Osteoblast (primary cell): ENCODE results near the gene EIF3I. TPM values are rescaled to one million over a fixed set of nuclear protein-coding genes. Genes with fewer than 3 reads are reported as not detected.

ENCODE experiments used
- DNase-seq: peaks from one replicate; pipeline ENCODE4 v3.0.0; 2011; ENCODE audit warnings: low spot score, mixed read lengths; ENCODE audit not compliant: insufficient read length; ENCODE audit errors: missing footprints
- H2AFZ ChIP-seq: 2 replicates; pipeline ENCODE4 v1.6.0; 2011; ENCODE audit warnings: mild to moderate bottlenecking, low read length
- H3K27ac ChIP-seq: 2 replicates; pipeline ENCODE4 v1.5.1; 2011; ENCODE audit warnings: mild to moderate bottlenecking, low read depth, low read length, moderate library complexity
- H3K27me3 ChIP-seq: 2 replicates; pipeline ENCODE4 v1.6.0; 2012; ENCODE audit warnings: mild to moderate bottlenecking, control low read depth, inconsistent platforms, low read length, moderate library complexity; ENCODE audit not compliant: insufficient read depth
- H3K36me3 ChIP-seq: 2 replicates; pipeline ENCODE4 v1.5.1; 2011; ENCODE audit warnings: mild to moderate bottlenecking, low read length, control low read depth, moderate library complexity; ENCODE audit not compliant: insufficient read depth
- H3K4me1 ChIP-seq: 2 replicates; pipeline ENCODE4 v1.5.1; 2011; ENCODE audit warnings: mild to moderate bottlenecking, low read length, control low read depth, moderate library complexity; ENCODE audit not compliant: insufficient read depth
- H3K4me2 ChIP-seq: 2 replicates; pipeline ENCODE4 v1.6.0; 2011; ENCODE audit warnings: mild to moderate bottlenecking, low read length; ENCODE audit not compliant: insufficient read depth
- H3K4me3 ChIP-seq: fragments of 200-600 bp; sonication (generic); 3 replicates; pipeline ENCODE4 v1.5.1; 2012; ENCODE audit warnings: mild to moderate bottlenecking, low read length, inconsistent platforms; ENCODE audit not compliant: insufficient read depth
- H3K79me2 ChIP-seq: 2 replicates; pipeline ENCODE4 v1.6.0; 2012; ENCODE audit warnings: mild to moderate bottlenecking, low read length, control low read depth, inconsistent platforms; ENCODE audit not compliant: insufficient read depth
- H3K9me3 ChIP-seq: 2 replicates; pipeline ENCODE4 v1.5.1; 2011; ENCODE audit warnings: low read depth, low read length, control low read depth
- H4K20me1 ChIP-seq: 2 replicates; pipeline ENCODE4 v1.6.0; 2012; ENCODE audit warnings: mild to moderate bottlenecking, low read length, control low read depth; ENCODE audit not compliant: insufficient read depth
- total RNA-seq: library from RNA; depleted of rRNA; stranded (reverse); fragments of >200 nt; gene quantifications from 2 replicates; pipeline ENCODE4 v1.2.3, GENCODE V29; 2012
- TF ChIP-seq, protein P1 (sequence below): IDR thresholded peaks from 2 replicates; pipeline ENCODE4 v1.5.1; 2011; ENCODE audit warnings: mild to moderate bottlenecking, low read depth, low read length, moderate library complexity; ENCODE audit errors: extremely low read depth

Gene EIF3I
- total RNA-seq, 1 donor: 253 TPM

DNA sequence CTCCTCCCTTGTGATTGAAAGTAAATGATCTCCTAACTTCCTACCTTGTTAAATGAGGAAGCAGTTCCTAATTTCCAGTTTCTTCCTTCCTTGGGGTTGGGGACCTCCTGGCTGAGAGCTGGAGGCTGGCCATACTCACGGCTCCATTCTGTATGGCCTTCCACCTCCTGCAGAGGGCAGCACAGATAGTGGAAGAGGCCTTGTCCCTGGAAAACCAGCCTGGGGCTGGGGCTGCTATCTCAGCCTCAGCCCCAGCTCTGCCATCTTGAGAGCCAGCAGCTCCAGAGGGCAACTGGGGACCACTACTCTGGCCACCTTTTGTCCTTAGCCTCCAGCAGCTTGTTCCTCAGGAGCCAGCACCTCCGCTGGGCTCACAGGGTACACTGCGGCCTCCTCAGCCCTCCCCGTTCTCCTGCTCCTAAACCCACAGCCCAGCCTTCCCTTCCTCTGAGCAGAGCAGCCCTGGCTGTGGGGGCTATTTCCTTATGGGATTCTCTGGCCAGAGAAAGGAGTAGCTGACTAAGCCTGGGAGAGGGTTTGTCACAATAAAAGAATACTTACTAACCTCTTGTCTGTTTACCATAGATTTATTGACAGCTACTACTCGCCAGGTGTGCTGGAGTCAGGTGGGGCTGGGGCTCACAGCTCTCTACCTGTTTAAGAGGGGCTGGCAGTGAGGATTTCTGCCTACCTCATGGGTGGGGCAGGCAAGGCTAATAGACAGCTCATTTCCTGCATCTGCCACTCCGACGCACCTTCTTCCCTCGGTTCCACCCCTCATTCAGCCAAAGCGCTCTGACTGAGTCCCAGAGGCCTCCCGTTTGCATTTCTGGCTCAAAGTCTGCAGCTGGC lies 6.4 kb upstream of the EIF3I start:
- Histone ChIP-seq H4K20me1 (peaks cover 2% of the 10 kb centered on the region), H3K27ac (no peak overlapping the region), H3K79me2 (peaks cover 13% of the 10 kb centered on the region), H3K36me3 (peaks cover 45% of the 10 kb centered on the region), H3K9me3 (no peaks in the 10 kb centered on the region), H3K27me3 (no peaks in the 10 kb centered on the region), H3K4me1 (peaks cover 6% of the 10 kb centered on the region), H2AFZ (no peak overlapping the region), H3K4me2 (no peak overlapping the region), H3K4me3 (no peak overlapping the region)
- DNase-seq: peak; percentile 92
- TF ChIP-seq, protein P1, sequence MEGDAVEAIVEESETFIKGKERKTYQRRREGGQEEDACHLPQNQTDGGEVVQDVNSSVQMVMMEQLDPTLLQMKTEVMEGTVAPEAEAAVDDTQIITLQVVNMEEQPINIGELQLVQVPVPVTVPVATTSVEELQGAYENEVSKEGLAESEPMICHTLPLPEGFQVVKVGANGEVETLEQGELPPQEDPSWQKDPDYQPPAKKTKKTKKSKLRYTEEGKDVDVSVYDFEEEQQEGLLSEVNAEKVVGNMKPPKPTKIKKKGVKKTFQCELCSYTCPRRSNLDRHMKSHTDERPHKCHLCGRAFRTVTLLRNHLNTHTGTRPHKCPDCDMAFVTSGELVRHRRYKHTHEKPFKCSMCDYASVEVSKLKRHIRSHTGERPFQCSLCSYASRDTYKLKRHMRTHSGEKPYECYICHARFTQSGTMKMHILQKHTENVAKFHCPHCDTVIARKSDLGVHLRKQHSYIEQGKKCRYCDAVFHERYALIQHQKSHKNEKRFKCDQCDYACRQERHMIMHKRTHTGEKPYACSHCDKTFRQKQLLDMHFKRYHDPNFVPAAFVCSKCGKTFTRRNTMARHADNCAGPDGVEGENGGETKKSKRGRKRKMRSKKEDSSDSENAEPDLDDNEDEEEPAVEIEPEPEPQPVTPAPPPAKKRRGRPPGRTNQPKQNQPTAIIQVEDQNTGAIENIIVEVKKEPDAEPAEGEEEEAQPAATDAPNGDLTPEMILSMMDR: peak; percentile 87

DNA sequence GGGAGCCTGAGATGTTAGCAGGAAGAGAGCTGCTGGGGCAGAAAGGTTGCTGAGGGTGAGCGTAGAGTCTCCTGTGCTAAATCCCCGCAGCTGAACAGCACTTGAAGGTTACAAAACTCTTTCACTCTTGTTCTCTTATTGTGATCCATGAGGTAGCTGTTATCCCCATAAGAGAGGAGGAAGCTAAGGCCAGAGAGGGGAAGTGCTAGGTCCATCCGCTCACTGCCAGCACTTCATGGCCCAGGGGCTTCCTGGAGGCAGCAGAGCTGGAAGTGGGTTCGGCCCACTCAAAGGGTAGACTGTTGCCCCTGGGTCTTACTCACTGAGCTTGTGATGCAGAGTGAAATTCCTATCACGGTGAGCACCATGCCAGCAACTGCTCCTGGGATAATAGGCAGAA lies 5.6 kb upstream of the EIF3I start:
- Histone ChIP-seq H3K9me3 (no peaks in the 10 kb centered on the region), H4K20me1 (peaks cover 2% of the 10 kb centered on the region), H3K36me3 (peaks cover 45% of the 10 kb centered on the region), H3K4me3 (no peak overlapping the region), H2AFZ (no peak overlapping the region), H3K27ac (no peak overlapping the region), H3K4me1 (peaks cover 13% of the 10 kb centered on the region), H3K4me2 (no peak overlapping the region), H3K79me2 (peaks cover 20% of the 10 kb centered on the region), H3K27me3 (no peaks in the 10 kb centered on the region)
- TF ChIP-seq, protein P1: no peak
- no peak for DNase-seq

DNA sequence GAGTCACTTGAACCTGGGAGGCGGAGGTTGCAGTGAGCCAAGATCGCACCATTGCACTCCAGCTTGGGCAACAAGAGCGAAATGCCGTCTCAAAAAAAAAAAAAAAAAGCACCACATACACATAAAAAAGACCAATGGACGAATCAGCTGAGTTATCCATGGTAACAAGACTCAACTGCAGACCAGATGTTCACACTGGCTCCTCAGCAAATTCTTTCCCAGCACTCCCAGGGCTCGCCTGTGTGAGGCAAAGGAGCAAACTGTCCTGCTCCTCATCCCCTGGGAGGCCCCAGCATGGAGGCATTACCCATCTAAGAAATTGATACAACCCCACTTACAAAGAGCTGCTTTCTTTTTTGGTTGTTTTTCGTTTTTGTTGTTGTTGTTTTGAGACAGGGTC lies 3.2 kb upstream of the EIF3I start:
- Histone ChIP-seq H3K79me2 (peaks cover 45% of the 10 kb centered on the region), H3K27ac (no peak overlapping the region), H3K4me1 (peaks cover 28% of the 10 kb centered on the region), H3K4me3 (no peak overlapping the region), H3K36me3 (peaks cover 49% of the 10 kb centered on the region), H3K4me2 (no peak overlapping the region), H3K9me3 (no peaks in the 10 kb centered on the region), H4K20me1 (peaks cover 2% of the 10 kb centered on the region), H3K27me3 (no peaks in the 10 kb centered on the region), H2AFZ (no peak overlapping the region)
- no peak for DNase-seq
- TF ChIP-seq, protein P1: no peak

DNA sequence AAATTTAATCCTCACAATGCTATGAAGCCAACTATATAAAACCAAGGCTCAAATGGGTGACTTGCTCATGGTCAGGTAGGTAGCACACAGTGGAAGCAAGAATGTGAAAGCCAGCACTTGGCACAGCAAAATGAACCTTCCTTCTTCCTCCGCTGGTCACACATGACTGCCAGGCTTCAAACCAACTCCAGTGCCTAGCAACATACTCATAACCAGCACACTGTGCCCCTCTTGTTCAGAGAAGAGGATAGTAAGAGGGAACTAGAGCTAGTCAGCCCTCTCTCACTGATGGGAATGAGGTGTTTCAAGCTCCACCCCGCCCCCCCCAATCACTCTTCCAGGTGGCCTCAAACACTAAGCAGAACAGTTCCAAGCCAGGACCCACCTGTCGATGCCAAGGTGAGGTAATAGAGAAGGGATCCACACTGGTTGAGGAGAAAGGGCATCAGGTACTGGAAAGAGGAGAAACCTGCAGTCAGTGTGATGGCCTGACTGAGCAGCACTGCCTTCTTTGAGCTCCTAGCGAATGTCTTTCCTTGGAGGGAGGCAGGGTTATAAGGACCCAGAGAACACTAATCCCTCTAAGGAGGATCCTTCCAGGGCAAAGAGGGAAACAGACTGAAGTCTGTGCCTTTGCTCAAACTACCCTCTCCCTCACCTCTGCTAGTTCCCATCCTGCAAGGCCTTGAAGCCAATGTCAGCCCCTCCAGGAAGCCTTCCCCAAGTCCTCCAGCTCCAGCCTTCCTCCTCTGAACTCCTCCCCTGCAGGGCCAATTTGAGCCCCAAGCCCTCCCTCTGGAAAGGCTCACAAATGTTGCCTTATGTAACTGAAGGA lies 1.2 kb upstream of the EIF3I start:
- H3K79me2 ChIP-seq: peaks cover 53% of the 10 kb centered on the region
- peaks cover 43% of the 10 kb centered on the region for H3K36me3 ChIP-seq
- peaks cover 29% of the 10 kb centered on the region for H3K4me1 ChIP-seq
- H3K4me2 ChIP-seq: peak overlapping the region; percentile 100
- peak overlapping the region; percentile 100 for H3K4me3 ChIP-seq
- no peaks in the 10 kb centered on the region for H3K27me3 ChIP-seq
- DNase-seq: peak; percentile 22
- peak overlapping the region; percentile 20 for H2AFZ ChIP-seq
- TF ChIP-seq, protein P1: no peak
- H3K27ac ChIP-seq: peak overlapping the region; percentile 100
- H4K20me1 ChIP-seq: no peaks in the 10 kb centered on the region
- no peaks in the 10 kb centered on the region for H3K9me3 ChIP-seq
